Left ventricle myocardium inferior (tissue), 1 donor: Measurements from ENCODE around the gene CDH22. TPM values are rescaled to one million over a fixed set of nuclear protein-coding genes. Genes with fewer than 3 reads are reported as not detected.

Experiments
- DNase-seq: peaks from one replicate; pipeline ENCODE4 v3.0.0-alpha.2; 2020
- H3K27ac ChIP-seq: fragments of 200-600 bp; replicated peaks from 2 replicates; pipeline ENCODE4 v1.8.0; 2021
- H3K27me3 ChIP-seq: fragments of 200-600 bp; 2 replicates; pipeline ENCODE4 v1.8.0; 2021; ENCODE audit warnings: low read depth
- H3K36me3 ChIP-seq: fragments of 200-600 bp; 2 replicates; pipeline ENCODE4 v1.8.0; 2021
- H3K4me1 ChIP-seq: fragments of 200-600 bp; 2 replicates; pipeline ENCODE4 v1.8.0; 2021
- H3K4me3 ChIP-seq: fragments of 200-600 bp; 2 replicates; pipeline ENCODE4 v1.8.0; 2021; ENCODE audit warnings: mild to moderate bottlenecking, moderate library complexity
- H3K9me3 ChIP-seq: fragments of 200-600 bp; replicated peaks from 2 replicates; pipeline ENCODE4 v1.8.0; 2021
- intact Hi-C: fragments of 100-400 bp; cut with micrococcal nuclease; formaldehyde crosslinking; loops from one replicate; pipeline ENCODE4 v1.11.0; 2022
- total RNA-seq: library from RNA; stranded (reverse); fragmentation: NEBNext Ultra II Directional; extraction: Animal tissue kit (Norgen Biotek cat#: 25700); gene quantifications from one replicate; pipeline ENCODE4 v1.2.1, GENCODE V29; 2021
- TF ChIP-seq, protein P1 (sequence below): fragments of 200-600 bp; IDR thresholded peaks from 2 replicates; pipeline ENCODE4 v1.8.0; 2021; ENCODE audit warnings: antibody characterized with exemption, mild to moderate bottlenecking, borderline replicate concordance
- donor health status: DM: no; HTN: yes; CAD: no; lungs with severe emphysema.

The CDH22 gene
- total RNA-seq, 1 donor from 2014 or later = 2.3 TPM

DNA sequence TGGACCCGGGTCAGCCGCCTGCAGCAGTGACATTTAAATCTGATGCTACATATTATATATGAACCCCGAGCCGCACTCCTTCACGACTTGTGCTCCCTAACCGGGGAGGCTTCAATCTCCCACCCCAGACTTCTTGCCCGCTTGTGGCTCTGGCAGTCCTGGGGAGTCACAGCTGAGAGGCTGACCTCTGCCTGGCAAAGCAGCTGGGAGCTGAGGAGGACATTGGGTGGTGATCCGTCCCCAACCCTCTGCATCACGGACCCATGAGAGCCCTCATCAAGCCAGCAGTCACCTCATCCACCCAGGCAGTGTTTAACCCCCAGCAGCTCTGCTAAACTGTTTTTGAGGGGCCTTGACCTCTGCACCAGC is 33.7 kb upstream of the CDH22 start:
- peaks cover 13% of the 10 kb centered on the region for H3K4me1 ChIP-seq
- no peaks in the 10 kb centered on the region for H3K36me3 ChIP-seq
- H3K27me3 ChIP-seq = peaks cover 66% of the 10 kb centered on the region
- intact Hi-C loops = loop anchor here (10.0 kb wide), 1 partner anchor 207 kb away; no protein-coding TSS in a partner anchor
- no peak overlapping the region for H3K27ac ChIP-seq
- H3K9me3 ChIP-seq = no peaks in the 10 kb centered on the region
- H3K4me3 ChIP-seq = no peak overlapping the region
- no peak for DNase-seq
- TF ChIP-seq, protein P1, sequence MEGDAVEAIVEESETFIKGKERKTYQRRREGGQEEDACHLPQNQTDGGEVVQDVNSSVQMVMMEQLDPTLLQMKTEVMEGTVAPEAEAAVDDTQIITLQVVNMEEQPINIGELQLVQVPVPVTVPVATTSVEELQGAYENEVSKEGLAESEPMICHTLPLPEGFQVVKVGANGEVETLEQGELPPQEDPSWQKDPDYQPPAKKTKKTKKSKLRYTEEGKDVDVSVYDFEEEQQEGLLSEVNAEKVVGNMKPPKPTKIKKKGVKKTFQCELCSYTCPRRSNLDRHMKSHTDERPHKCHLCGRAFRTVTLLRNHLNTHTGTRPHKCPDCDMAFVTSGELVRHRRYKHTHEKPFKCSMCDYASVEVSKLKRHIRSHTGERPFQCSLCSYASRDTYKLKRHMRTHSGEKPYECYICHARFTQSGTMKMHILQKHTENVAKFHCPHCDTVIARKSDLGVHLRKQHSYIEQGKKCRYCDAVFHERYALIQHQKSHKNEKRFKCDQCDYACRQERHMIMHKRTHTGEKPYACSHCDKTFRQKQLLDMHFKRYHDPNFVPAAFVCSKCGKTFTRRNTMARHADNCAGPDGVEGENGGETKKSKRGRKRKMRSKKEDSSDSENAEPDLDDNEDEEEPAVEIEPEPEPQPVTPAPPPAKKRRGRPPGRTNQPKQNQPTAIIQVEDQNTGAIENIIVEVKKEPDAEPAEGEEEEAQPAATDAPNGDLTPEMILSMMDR = no peak

DNA sequence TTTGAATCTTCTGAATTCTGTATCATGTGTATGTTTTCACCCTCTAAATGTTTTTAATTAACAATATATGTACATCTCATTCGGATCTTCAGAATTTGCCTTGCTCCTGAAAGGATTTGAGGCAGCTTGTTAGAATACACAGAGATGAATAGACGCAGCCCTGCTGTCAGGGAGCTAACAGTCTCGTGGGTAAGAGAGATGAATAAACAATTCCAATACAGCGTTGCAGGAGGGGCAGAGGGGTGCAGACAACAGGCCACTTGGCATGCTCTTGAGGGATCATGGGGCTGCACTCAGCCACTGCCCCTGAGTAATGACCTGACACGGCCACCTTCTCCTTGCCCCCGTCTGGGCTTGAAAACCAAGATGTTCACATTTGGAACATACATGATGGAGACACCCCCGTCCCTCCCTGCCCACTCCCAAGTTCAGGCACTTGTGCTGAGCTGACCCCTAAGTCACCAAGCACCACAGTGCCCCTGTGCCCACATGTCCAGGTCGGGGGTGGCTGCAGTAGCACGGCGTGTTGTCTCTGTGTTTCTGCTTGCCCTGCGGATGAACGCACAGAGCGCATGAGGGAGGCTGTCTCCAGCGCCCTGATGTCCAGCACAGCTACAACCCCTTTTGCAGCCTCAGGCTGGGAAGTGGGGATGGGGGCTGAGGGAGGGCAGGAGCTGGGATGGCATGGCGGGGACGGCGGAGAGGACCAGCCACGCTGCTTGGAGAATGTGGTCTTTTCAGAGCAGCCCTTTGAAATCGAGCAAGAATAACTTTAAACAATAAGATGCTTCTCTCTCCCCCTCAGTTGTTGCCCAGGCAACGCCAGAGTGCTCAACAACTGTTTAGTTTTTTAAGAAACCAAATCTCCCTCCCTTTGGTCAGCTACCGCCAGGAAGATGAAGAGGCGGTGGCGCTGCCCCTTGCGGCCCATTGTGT is 33.0 kb upstream of the CDH22 start:
- Histone ChIP-seq H3K36me3 (no peaks in the 10 kb centered on the region), H3K4me1 (peaks cover 13% of the 10 kb centered on the region), H3K27me3 (peaks cover 73% of the 10 kb centered on the region), H3K27ac (no peak overlapping the region), H3K9me3 (no peaks in the 10 kb centered on the region), H3K4me3 (no peak overlapping the region)
- TF ChIP-seq, protein P1 = no peak
- no peak for DNase-seq
- intact Hi-C loops = loop anchor here (10.0 kb wide), 1 partner anchor 207 kb away; no protein-coding TSS in a partner anchor

DNA sequence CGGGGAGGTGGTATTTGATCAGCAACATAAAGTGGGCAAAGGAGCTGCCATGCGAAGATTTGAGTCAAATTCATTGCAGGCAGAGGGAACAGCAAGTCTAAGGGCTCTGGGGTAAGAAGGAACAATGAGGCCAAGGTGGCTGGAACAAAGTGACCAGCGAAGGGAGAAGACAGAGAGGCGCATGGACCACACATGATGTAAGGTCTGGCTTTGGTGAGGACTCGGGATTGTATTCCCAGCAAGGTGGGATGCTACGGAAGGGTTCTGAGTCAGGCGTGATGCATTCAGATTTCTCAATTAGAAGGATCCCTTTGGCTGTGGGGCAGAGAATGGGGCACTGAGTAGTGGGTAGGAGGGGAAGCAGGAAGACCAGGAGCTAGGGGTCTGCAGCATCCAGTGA is 30.7 kb upstream of the CDH22 start:
- intact Hi-C loops = no loop called here
- TF ChIP-seq, protein P1 = no peak
- H3K4me1 ChIP-seq = peaks cover 13% of the 10 kb centered on the region
- H3K27me3 ChIP-seq = peaks cover 96% of the 10 kb centered on the region
- H3K27ac ChIP-seq = no peak overlapping the region
- H3K4me3 ChIP-seq = no peak overlapping the region
- H3K9me3 ChIP-seq = no peaks in the 10 kb centered on the region
- no peak for DNase-seq
- H3K36me3 ChIP-seq = no peaks in the 10 kb centered on the region

DNA sequence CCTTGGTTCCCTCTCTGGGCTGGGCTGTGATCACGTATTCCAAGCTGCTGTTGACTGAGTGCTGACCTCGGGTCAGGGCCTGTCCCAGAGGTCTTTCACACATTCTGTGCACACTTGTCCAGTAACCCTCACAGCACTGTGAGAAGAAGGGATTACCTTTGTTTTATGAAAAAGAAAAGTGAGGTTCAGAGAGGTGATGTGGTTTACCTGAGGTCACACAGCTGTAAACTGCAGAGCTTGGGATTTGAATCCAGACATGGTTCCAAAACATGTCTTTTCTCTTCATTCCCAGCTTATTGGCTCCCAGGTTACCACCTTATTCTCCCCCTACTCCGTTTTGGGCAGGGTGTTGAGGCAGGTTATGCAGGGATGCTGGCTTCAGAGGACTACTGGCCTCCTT is 28.4 kb upstream of the CDH22 start:
- TF ChIP-seq, protein P1 = no peak
- Histone ChIP-seq H3K4me3 (no peak overlapping the region), H3K9me3 (no peaks in the 10 kb centered on the region), H3K27ac (no peak overlapping the region), H3K36me3 (no peaks in the 10 kb centered on the region), H3K27me3 (peaks cover 100% of the 10 kb centered on the region), H3K4me1 (no peaks in the 10 kb centered on the region)
- DNase-seq = no peak
- intact Hi-C loops = no loop called here

DNA sequence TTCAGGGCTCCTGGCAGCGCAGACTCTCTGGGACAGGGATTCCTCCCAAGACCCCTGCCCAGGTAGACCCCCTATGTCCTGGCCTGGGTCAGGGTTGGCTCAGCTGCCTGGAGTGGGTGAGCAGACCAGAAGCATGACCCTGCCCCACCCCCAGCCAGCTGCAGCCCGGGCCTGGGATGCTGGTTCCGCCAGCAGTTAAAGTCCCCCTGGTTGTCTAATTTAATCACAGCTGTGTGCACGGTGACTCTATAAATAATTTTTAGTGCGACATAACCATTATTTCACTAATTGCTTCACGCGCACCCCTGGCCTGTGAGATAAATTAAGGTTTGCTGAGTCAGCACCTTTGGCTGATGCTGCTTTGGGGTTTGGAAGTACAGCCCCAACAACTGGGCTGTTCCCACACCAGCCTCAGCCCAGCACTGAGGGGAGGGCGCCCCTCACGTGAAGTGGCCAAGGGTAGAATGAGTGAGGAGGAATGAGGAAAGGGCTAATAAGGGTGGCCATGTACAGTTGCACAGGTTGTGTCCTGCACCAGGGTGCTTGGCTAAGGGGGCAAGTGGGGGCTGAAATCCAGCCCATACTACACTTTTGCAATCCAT is 26.1 kb upstream of the CDH22 start:
- Histone ChIP-seq H3K4me3 (no peak overlapping the region), H3K27me3 (peaks cover 100% of the 10 kb centered on the region), H3K4me1 (no peaks in the 10 kb centered on the region), H3K36me3 (no peaks in the 10 kb centered on the region), H3K9me3 (no peaks in the 10 kb centered on the region), H3K27ac (no peak overlapping the region)
- DNase-seq = no peak
- intact Hi-C loops = no loop called here
- TF ChIP-seq, protein P1 = no peak
